Measurements from ENCODE around the gene RPS10. TPM values are rescaled to one million over a fixed set of nuclear protein-coding genes. Genes with fewer than 3 reads are reported as not detected.
A peak's percentile ranks its signal among the peaks of the same experiment; 100 is the strongest.

The RPS10 gene
- total RNA-seq, 2 donors from 2014 or later: 1,206 to 1,361 TPM

DNA sequence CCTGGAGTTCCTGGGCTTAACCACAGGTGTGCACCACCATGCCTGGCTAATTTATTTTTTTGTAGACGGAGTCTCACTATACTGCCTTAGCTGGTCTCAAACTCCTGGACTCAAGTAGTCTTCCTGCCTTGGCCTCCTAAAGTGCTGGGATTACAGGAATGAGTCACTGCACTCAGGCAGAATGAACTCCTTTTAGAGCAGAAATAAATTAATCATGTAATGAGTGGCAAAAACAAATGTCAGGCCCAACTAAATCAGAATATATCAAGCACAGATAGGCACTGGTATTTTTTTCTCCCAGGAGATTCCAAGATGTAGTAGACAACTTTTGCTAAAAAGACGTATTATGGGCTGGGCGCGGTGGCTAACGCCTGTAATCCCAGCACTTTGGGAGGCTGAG lies 2.6 kb downstream of the RPS10 start:
- no peak for TF ChIP-seq POLR2A (IDR thresholded peaks at IDR 0.05)
- TF ChIP-seq, protein P1, sequence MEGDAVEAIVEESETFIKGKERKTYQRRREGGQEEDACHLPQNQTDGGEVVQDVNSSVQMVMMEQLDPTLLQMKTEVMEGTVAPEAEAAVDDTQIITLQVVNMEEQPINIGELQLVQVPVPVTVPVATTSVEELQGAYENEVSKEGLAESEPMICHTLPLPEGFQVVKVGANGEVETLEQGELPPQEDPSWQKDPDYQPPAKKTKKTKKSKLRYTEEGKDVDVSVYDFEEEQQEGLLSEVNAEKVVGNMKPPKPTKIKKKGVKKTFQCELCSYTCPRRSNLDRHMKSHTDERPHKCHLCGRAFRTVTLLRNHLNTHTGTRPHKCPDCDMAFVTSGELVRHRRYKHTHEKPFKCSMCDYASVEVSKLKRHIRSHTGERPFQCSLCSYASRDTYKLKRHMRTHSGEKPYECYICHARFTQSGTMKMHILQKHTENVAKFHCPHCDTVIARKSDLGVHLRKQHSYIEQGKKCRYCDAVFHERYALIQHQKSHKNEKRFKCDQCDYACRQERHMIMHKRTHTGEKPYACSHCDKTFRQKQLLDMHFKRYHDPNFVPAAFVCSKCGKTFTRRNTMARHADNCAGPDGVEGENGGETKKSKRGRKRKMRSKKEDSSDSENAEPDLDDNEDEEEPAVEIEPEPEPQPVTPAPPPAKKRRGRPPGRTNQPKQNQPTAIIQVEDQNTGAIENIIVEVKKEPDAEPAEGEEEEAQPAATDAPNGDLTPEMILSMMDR (IDR thresholded peaks at IDR 0.05): no peak
- no peak for DNase-seq
- intact Hi-C loops (cut with DNase I): no loop called here
- Histone ChIP-seq H3K27ac (no peak overlapping the region), H3K9me3 (no peaks in the 10 kb centered on the region), H3K36me3 (replicated peaks in 1 of 2; ENCODE audit: insufficient read depth in 1 of 2, low read depth in 2 of 2) (peaks cover 7 to 41% of the 10 kb centered on the region in 2 donors), H3K4me3 (no peak overlapping the region), H3K4me1 (peaks cover 21% of the 10 kb centered on the region), H3K27me3 (no peaks in the 10 kb centered on the region)
- 91% methylated on average over 5 of the region's 5 CpGs for WGBS, 2 donors
- no peak for ATAC-seq

DNA sequence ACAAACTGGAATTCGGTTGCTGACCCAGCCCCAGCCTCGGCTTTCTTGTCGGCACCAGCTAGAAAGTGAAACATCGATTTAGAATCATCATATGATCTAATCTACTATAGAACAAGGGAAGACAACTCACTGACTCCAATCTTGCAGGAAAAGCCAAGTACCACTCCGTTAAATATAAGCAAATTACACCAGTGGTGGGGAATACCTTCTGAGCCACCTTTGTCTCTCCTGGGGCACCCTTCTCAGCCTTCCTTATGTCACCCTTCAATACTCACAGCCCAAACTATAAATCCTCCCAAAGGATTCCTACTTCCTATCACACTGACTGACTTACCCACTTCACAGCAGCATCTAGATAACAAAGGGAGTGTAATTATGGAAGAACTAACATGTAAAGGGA lies 7.5 kb downstream of the RPS10 start:
- Histone ChIP-seq H3K27ac (no peak overlapping the region), H3K4me1 (peaks cover 14% of the 10 kb centered on the region), H3K27me3 (no peaks in the 10 kb centered on the region), H3K9me3 (no peaks in the 10 kb centered on the region), H3K4me3 (no peak overlapping the region), H3K36me3 (replicated peaks in 1 of 2; ENCODE audit: insufficient read depth in 1 of 2, low read depth in 2 of 2) (peaks cover 7 to 44% of the 10 kb centered on the region in 2 donors)
- WGBS, 2 donors: 62 to 65% methylated on average over 5 of the region's 5 CpGs
- no peak for ATAC-seq
- TF ChIP-seq POLR2A (IDR thresholded peaks at IDR 0.05): no peak
- TF ChIP-seq, protein P1 (IDR thresholded peaks at IDR 0.05): no peak
- no peak for DNase-seq
- intact Hi-C loops (cut with DNase I): no loop called here

DNA sequence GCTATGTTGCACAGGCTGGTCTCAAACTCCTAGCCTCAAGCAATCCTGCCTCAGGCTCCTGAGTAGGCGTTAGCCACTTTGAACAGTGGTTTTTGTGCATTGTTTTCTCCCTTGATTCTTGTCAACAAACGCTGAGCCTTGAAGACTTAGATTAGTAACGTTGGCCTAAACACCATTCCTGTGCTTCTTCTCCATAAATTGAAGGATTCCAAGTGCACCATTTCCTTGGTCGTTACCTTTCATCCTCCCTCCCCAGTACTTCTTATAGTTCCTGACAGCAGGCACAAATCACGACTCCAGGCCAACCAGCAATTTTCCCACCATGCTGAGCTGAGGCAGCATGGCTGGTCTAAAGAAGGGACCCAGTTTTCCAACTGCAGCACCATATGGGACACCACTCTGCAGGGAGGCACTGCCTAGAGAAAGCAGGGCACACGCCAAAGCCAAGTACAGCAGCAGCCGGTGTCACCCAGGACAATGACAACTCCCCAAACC lies 8.9 kb downstream of the RPS10 start:
- H3K36me3 ChIP-seq (replicated peaks in 1 of 2; ENCODE audit: insufficient read depth in 1 of 2, low read depth in 2 of 2): peaks cover 7 to 31% of the 10 kb centered on the region in 2 donors
- ATAC-seq: no peak
- 58 to 73% methylated on average over 7 of the region's 7 CpGs for WGBS, 2 donors
- peaks cover 14% of the 10 kb centered on the region for H3K4me1 ChIP-seq
- DNase-seq: no peak
- no peaks in the 10 kb centered on the region for H3K9me3 ChIP-seq
- intact Hi-C loops (cut with DNase I): no loop called here
- TF ChIP-seq, protein P1 (IDR thresholded peaks at IDR 0.05): no peak
- TF ChIP-seq POLR2A (IDR thresholded peaks at IDR 0.05): no peak
- no peak overlapping the region for H3K4me3 ChIP-seq
- no peak overlapping the region for H3K27ac ChIP-seq
- no peaks in the 10 kb centered on the region for H3K27me3 ChIP-seq

DNA sequence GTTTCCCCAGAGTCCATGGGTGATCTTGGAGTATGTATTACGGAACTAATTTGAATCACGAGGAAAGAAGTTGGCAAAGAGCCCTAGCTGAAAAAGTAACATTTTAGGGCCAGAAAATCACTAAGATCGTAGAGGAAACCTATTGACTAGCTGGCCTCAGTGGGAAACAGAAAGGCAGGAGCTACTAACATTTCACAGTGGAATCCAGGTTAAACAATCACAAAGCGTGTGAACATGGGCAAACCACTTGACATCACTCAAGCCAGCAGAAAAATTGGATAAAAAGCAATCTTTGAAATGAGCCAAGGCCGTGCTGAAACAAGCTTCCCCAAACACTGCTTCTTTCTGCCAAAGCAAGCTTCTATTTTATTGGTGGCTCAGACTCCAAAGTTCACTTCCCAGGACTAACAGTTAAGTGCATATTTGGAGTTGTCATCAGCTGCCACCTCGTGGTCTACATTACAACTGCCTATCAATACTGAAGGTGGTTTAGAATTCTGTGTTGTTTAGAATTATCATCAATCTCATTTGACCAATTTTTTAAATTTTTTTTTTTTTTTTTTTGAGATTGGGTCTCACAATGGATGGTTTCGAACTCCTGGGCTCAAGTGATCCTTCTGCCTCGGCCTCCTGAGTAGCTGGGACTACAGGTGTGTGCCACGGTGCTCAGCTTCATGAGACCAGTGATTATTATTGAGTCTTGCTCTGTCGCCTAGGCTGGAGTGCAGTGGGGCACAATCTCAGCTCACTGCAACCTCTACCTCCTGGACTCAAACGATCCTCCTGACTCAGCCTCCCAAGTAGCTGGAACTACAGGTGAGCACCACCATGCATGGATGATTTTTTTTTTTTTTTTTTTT lies 10.6 kb downstream of the RPS10 start:
- ATAC-seq (peak; percentile 96), DNase-seq (peak; percentile 76 to 90 (median 78))
- Histone ChIP-seq H3K27me3 (no peaks in the 10 kb centered on the region), H3K4me3 (no peak overlapping the region), H3K4me1 (peaks cover 14% of the 10 kb centered on the region), H3K9me3 (no peaks in the 10 kb centered on the region), H3K36me3 (replicated peaks in 1 of 2; ENCODE audit: insufficient read depth in 1 of 2, low read depth in 2 of 2) (peaks cover 5 to 19% of the 10 kb centered on the region in 2 donors), H3K27ac (peak overlapping the region; percentile 55 to 85 (median 70))
- intact Hi-C loops (cut with DNase I): loop anchor here (5.0 kb wide), 2 partner anchors 168 to 223 kb away; partner anchors contain the start of gene SMIM29
- WGBS, 2 donors: 17 to 25% methylated on average over 11 of the region's 11 CpGs
- TF ChIP-seq, protein P1 (IDR thresholded peaks at IDR 0.05): peak; percentile 31 to 97 (median 94)
- peak in 1 of 3 donors; percentile 8 for TF ChIP-seq POLR2A (IDR thresholded peaks at IDR 0.05)

Measured in body of pancreas (tissue), 4 donors.